ENCODE measurements around the gene GNB3.

DNA sequence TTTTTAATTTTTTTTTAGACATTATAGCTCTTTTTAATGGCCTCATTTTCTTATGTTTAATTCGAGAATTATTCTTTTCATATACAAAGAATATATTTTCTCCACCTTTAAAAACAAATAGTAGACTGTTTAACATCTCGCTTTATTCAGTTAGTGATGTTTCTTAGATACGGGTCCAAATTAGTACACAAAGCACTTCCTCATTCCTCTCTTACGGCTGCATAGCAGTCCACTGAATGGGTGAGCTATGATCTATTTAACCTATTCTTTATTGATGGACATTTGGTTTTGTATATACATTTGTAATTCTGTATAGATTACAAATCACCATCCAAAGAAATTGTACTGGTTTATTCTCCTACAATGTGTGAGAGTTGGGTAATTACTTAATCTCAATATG is 27.4 kb upstream of the GNB3 start:
- TF ChIP-seq POLR2A (IDR thresholded peaks at IDR 0.05), result no peak
- TF ChIP-seq CTCF (IDR thresholded peaks at IDR 0.05), result no peak

All from thyroid gland (tissue), 4 donors.